ENCODE results near the gene GDPD4.

Gene GDPD4

DNA sequence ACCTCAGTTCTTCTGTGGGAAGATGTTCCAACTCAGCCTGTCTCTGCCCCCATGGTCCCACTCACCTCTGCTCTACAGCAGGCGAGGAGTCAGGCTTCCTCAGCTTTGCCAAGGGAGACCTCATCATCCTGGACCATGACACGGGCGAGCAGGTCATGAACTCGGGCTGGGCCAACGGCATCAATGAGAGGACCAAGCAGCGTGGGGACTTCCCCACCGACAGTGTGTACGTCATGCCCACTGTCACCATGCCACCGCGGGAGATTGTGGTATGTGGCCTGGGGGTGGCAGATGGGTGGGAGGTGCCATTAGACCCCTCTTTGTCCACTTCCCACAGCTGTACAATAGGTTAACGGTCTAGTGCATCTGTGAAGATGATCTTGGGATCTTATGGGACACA, 100.1 kb downstream of the GDPD4 start:
- no peaks in the 10 kb centered on the region for H3K36me3 ChIP-seq (ENCODE audit: control insufficient read depth in 1 of 2, insufficient read depth in 2 of 2, low read length in 2 of 2)
- H3K4me1 ChIP-seq (ENCODE audit: control insufficient read depth in 1 of 2, insufficient read depth in 2 of 2, low read length in 2 of 2), result no peaks in the 10 kb centered on the region
- no peak overlapping the region for H3K9ac ChIP-seq (ENCODE audit: low read depth in 1 of 2, low read length in 2 of 2)

DNA sequence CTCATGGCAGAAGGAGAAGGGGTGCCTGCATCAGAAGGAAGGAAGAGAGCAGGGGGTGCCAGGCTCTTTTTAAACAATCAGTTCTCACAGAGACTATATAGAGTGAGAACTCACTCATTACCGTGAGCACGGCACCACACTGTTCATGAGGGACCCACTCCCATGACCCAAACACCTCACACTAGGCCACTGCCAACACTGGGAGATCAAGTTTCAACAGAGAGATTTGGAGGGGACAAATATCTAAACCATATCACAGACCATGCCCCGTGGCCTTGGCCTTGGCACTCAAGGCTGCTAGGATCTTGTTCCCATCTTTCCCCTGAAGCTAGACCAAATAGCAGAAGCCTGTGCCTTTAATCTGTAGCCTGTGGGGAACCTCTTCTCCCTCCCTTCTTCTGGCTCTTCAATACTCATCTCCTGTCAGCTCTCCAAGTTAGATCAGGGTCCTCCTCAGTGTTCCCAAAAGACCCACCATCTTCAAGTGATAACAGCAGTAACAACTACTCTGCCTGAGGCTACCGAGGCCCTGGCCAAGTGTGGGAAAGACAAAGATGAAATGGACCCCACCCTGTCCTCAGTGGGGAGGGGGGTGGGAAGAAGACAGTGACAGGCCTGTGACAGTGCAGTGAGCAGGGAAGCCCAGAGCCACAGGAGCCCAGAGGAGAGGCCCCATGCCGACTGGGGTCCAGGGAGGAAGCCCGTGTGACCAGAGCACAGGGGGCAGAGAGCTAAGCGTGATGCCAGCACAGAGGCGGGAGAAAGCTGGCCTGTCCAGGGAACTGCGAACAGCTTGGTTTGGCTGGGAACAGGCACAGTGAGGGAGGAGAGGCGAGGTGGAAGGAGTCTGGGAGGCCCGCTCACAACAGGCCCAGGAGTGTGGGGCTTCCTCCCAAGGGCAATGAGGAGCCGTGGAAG, 100.9 kb downstream of the GDPD4 start:
- Histone ChIP-seq H3K36me3 (ENCODE audit: control insufficient read depth in 1 of 2, insufficient read depth in 2 of 2, low read length in 2 of 2) (no peaks in the 10 kb centered on the region), H3K4me3 (ENCODE audit: low read depth in 1 of 2, low read length in 2 of 2) (no peak overlapping the region)

More for the DNA sequence above, 100.1 kb downstream of the GDPD4 start:
- Histone ChIP-seq H3K27me3 (ENCODE audit: control insufficient read depth in 1 of 2, insufficient read depth in 2 of 2, low read length in 2 of 2) (no peaks in the 10 kb centered on the region), H3K4me3 (ENCODE audit: low read depth in 1 of 2, low read length in 2 of 2) (no peak overlapping the region), H3K27ac (ENCODE audit: low read depth, low read length) (no peak overlapping the region), H3K9me3 (ENCODE audit: control insufficient read depth in 1 of 2, low read length in 2 of 2) (no peaks in the 10 kb centered on the region)

DNA sequence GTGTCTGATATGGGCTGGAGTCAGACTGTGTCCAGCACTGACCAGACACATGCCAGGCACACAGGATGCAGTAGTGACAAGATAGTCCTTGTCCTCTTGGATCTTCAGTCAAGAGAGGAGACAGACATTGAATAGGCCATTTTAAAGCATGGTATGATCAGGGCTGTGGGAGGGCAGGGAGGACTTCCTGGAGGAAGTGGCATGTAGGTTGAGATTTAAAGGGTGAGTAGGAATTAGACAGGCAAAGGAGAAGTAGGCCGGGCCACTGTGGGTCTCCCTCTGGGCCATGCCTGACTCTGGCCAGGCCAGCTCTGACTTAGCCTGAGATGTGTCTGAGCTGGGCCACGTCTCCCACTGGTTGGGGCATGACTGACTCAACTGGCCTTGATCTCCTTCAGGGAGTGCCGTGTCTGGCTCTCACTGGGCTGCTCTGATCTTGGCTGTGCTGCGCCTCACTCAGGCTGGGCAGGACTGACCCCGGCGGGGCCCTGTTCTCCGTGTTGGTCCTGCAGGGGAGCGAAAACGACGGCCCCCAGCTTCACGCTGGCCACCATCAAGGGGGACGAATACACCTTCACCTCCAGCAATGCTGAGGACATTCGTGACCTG, 102.2 kb downstream of the GDPD4 start:
- Histone ChIP-seq H3K9ac (ENCODE audit: low read depth in 1 of 2, low read length in 2 of 2) (no peak overlapping the region), H3K27ac (ENCODE audit: low read depth, low read length) (no peak overlapping the region), H3K27me3 (ENCODE audit: control insufficient read depth in 1 of 2, insufficient read depth in 2 of 2, low read length in 2 of 2) (no peaks in the 10 kb centered on the region), H3K9me3 (ENCODE audit: control insufficient read depth in 1 of 2, low read length in 2 of 2) (no peaks in the 10 kb centered on the region), H3K4me1 (ENCODE audit: control insufficient read depth in 1 of 2, insufficient read depth in 2 of 2, low read length in 2 of 2) (no peaks in the 10 kb centered on the region), H3K36me3 (ENCODE audit: control insufficient read depth in 1 of 2, insufficient read depth in 2 of 2, low read length in 2 of 2) (no peaks in the 10 kb centered on the region), H3K4me3 (ENCODE audit: low read depth in 1 of 2, low read length in 2 of 2) (no peak overlapping the region)

More for the DNA sequence above, 100.9 kb downstream of the GDPD4 start:
- H3K27ac ChIP-seq (ENCODE audit: low read depth, low read length), result no peak overlapping the region
- no peaks in the 10 kb centered on the region for H3K27me3 ChIP-seq (ENCODE audit: control insufficient read depth in 1 of 2, insufficient read depth in 2 of 2, low read length in 2 of 2)
- no peak overlapping the region for H3K9ac ChIP-seq (ENCODE audit: low read depth in 1 of 2, low read length in 2 of 2)
- no peaks in the 10 kb centered on the region for H3K9me3 ChIP-seq (ENCODE audit: control insufficient read depth in 1 of 2, low read length in 2 of 2)
- no peaks in the 10 kb centered on the region for H3K4me1 ChIP-seq (ENCODE audit: control insufficient read depth in 1 of 2, insufficient read depth in 2 of 2, low read length in 2 of 2)

DNA sequence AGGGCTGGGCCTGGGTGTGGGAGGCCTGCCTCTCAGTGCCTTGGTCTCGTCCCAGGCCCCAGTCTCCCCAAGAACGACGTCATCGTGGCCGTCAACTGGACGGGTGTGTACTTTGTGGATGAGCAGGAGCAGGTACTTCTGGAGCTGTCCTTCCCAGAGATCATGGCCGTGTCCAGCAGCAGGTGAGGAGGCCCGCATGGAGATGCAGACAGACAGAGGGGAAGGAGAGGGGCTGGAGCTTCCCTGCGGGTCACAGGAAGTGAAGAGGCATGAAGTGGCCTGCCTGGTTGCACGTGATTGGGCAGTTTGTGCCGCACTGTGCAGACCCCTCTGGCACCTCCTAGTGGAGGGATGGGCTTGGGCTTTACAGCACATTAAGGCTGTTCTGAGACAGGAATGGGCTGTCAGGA, 103.0 kb downstream of the GDPD4 start:
- Histone ChIP-seq H3K27me3 (ENCODE audit: control insufficient read depth in 1 of 2, insufficient read depth in 2 of 2, low read length in 2 of 2) (no peaks in the 10 kb centered on the region), H3K4me3 (ENCODE audit: low read depth in 1 of 2, low read length in 2 of 2) (no peak overlapping the region), H3K9ac (ENCODE audit: low read depth in 1 of 2, low read length in 2 of 2) (no peak overlapping the region), H3K36me3 (ENCODE audit: control insufficient read depth in 1 of 2, insufficient read depth in 2 of 2, low read length in 2 of 2) (no peaks in the 10 kb centered on the region), H3K27ac (ENCODE audit: low read depth, low read length) (no peak overlapping the region), H3K9me3 (ENCODE audit: control insufficient read depth in 1 of 2, low read length in 2 of 2) (no peaks in the 10 kb centered on the region), H3K4me1 (ENCODE audit: control insufficient read depth in 1 of 2, insufficient read depth in 2 of 2, low read length in 2 of 2) (no peaks in the 10 kb centered on the region)

DNA sequence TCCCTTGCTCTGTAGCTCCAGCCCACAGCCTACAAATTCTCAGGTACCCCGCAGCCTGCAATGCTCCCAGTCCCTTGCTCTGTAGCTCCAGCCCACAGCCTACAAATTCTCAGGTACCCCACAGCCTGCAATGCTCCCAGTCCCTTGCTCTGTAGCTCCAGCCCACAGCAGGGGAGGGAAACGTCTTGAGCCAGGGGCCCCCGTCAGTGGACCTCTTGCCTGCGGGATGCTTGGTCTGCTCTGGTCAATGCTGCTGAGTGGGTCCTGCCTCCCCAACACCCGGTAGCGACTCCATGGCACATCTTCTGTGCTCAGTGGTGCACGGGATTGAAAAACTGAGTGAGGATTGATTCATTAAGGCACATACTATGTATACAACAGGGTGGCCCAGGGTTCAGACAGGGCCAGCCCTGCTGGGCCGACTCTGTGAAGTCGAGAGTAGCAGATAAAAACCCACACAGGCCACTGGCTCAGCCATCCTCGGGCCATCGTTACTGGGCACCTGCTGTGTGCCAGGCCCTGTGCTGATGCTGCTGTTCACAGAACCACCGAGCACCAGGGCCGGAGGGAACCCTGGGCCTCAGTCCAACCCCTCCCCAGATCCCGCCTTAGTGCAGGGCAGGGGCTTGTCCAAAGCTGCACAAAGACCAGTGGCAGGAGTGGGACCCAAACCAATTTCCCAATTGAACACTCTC, 103.7 kb downstream of the GDPD4 start:
- no peaks in the 10 kb centered on the region for H3K27me3 ChIP-seq (ENCODE audit: control insufficient read depth in 1 of 2, insufficient read depth in 2 of 2, low read length in 2 of 2)
- H3K4me1 ChIP-seq (ENCODE audit: control insufficient read depth in 1 of 2, insufficient read depth in 2 of 2, low read length in 2 of 2), result no peaks in the 10 kb centered on the region
- H3K9me3 ChIP-seq (ENCODE audit: control insufficient read depth in 1 of 2, low read length in 2 of 2), result no peaks in the 10 kb centered on the region
- no peaks in the 10 kb centered on the region for H3K36me3 ChIP-seq (ENCODE audit: control insufficient read depth in 1 of 2, insufficient read depth in 2 of 2, low read length in 2 of 2)
- no peak overlapping the region for H3K9ac ChIP-seq (ENCODE audit: low read depth in 1 of 2, low read length in 2 of 2)
- H3K4me3 ChIP-seq (ENCODE audit: low read depth in 1 of 2, low read length in 2 of 2), result no peak overlapping the region
- no peak overlapping the region for H3K27ac ChIP-seq (ENCODE audit: low read depth, low read length)

DNA sequence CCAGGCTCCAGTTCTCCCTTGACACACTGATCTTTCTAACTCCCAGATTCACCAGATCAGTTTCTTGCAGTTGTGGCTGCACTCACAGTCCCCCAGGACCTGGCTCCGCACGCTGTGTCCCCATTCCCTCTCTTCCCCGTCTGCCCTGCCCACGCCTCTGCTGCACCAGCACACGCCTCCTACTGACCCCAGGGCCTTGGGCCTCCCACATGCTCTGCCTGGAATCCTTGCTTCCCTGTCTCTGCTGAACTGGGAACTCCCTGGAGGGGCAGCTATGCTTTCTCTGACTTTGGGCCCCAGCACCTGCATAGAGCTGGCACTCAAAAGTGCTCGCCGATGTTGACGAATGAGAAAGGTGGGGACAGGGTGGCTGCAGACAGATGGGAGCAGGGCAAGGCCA, 104.5 kb downstream of the GDPD4 start:
- Histone ChIP-seq H3K27ac (ENCODE audit: low read depth, low read length) (no peak overlapping the region), H3K9me3 (ENCODE audit: control insufficient read depth in 1 of 2, low read length in 2 of 2) (no peaks in the 10 kb centered on the region), H3K4me1 (ENCODE audit: control insufficient read depth in 1 of 2, insufficient read depth in 2 of 2, low read length in 2 of 2) (peaks cover 0 to 3% of the 10 kb centered on the region in 2 donors), H3K27me3 (ENCODE audit: control insufficient read depth in 1 of 2, insufficient read depth in 2 of 2, low read length in 2 of 2) (no peaks in the 10 kb centered on the region), H3K9ac (ENCODE audit: low read depth in 1 of 2, low read length in 2 of 2) (no peak overlapping the region), H3K36me3 (ENCODE audit: control insufficient read depth in 1 of 2, insufficient read depth in 2 of 2, low read length in 2 of 2) (no peaks in the 10 kb centered on the region), H3K4me3 (ENCODE audit: low read depth in 1 of 2, low read length in 2 of 2) (no peak overlapping the region)

DNA sequence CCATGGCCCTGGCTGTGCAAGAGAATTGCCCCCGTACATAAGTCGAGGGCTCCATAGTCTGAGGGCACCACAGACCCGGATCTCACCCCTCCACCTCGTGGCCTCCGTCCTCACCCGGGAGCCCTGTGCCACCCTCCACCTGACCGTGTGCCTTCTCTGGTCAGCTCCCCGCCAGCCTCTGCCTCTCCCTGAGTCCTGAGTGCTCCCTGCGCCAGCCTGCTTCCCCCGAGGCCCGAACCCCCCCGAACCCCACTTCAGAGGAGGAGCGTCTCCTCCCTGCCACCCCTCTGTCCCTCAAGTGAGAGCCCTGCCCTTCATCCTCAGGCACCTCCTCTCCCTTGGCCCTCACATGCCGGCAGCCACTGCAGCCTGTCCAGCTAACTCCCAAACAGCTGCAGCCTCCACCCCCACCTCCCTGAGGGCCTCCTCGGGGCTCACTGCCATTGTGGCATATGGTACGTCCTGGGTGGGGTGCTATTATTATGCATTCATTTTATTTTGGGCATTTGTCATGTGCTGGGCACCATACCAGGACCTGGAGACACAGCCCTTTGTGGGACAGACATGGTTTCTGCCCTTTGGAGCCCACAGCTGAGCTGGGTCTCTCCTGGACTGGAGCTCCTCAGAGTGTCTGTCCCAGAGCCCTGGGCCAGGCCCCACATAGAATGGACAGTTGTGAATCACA, 106.3 kb downstream of the GDPD4 start:
- Histone ChIP-seq H3K9ac (ENCODE audit: low read depth in 1 of 2, low read length in 2 of 2) (no peak overlapping the region), H3K36me3 (ENCODE audit: control insufficient read depth in 1 of 2, insufficient read depth in 2 of 2, low read length in 2 of 2) (no peaks in the 10 kb centered on the region), H3K27ac (ENCODE audit: low read depth, low read length) (no peak overlapping the region), H3K4me1 (ENCODE audit: control insufficient read depth in 1 of 2, insufficient read depth in 2 of 2, low read length in 2 of 2) (peaks cover 0 to 6% of the 10 kb centered on the region in 2 donors), H3K4me3 (ENCODE audit: low read depth in 1 of 2, low read length in 2 of 2) (no peak overlapping the region), H3K27me3 (ENCODE audit: control insufficient read depth in 1 of 2, insufficient read depth in 2 of 2, low read length in 2 of 2) (no peaks in the 10 kb centered on the region), H3K9me3 (ENCODE audit: control insufficient read depth in 1 of 2, low read length in 2 of 2) (no peaks in the 10 kb centered on the region)

DNA sequence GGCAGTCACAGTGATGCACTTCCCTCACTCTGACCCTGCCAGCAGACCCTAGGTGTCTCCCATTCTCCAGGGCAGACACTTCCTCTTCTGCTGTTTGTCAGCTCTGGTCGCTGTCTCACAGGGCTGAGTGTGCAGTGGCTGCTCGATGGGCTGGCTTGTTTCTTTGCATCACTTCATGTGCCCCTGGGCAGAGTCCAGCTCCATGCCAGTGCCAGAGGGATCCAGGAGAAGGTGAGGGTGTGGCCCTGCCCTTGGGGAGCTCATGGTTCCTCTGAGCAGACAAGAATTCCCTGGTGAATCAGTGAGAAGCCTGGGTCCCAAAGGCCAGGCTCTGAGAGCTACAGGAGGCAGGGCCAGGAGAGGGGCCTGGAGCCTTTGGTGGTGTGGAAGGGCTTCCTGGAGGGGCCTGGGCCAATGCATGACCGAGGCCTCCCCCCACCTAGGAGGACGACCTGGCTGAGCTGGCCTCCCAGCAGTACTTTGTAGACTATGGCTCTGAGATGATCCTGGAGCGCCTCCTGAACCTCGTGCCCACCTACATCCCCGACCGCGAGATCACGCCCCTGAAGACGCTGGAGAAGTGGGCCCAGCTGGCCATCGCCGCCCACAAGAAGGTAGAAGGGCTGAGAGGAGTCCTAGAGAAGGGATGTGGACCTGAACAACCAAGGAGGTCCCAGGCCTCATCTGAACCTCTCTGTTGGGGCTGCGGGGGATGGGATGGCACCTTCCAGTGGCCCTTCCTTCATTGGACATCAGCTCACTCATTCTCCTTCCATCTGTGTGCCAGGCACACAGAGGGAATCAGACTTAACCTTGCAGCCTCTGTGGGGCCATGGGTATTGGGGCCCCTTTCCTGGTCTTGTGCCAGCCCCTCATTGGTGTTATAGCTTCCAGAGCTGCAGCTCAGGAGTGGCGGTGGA, 107.3 kb downstream of the GDPD4 start:
- no peaks in the 10 kb centered on the region for H3K9me3 ChIP-seq (ENCODE audit: control insufficient read depth in 1 of 2, low read length in 2 of 2)
- H3K9ac ChIP-seq (ENCODE audit: low read depth in 1 of 2, low read length in 2 of 2), result no peak overlapping the region
- peaks cover 0 to 6% of the 10 kb centered on the region in 2 donors for H3K4me1 ChIP-seq (ENCODE audit: control insufficient read depth in 1 of 2, insufficient read depth in 2 of 2, low read length in 2 of 2)
- no peaks in the 10 kb centered on the region for H3K27me3 ChIP-seq (ENCODE audit: control insufficient read depth in 1 of 2, insufficient read depth in 2 of 2, low read length in 2 of 2)
- H3K27ac ChIP-seq (ENCODE audit: low read depth, low read length), result no peak overlapping the region
- no peaks in the 10 kb centered on the region for H3K36me3 ChIP-seq (ENCODE audit: control insufficient read depth in 1 of 2, insufficient read depth in 2 of 2, low read length in 2 of 2)
- H3K4me3 ChIP-seq (ENCODE audit: low read depth in 1 of 2, low read length in 2 of 2), result no peak overlapping the region

DNA sequence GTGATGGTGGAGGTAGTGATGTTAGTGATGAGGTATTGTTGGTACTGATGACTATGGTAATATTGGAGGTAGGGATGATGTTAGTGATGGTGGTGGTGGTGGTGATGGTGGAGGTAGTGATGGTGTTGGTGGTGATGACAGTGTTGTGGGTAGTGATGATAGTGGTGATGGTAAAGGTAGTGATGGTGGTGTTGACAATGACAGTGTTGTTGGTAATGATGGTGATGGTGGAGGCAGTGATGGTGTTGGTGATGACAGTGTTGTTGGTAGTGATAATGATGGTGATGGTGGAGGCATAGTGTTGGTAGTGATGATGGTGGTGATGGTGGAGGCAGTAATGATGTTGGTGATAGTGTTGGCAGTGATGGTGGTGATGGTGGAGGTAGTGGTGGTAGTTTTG, 108.3 kb downstream of the GDPD4 start:
- Histone ChIP-seq H3K9ac (ENCODE audit: low read depth in 1 of 2, low read length in 2 of 2) (no peak overlapping the region), H3K4me1 (ENCODE audit: control insufficient read depth in 1 of 2, insufficient read depth in 2 of 2, low read length in 2 of 2) (peaks cover 0 to 13% of the 10 kb centered on the region in 2 donors), H3K27me3 (ENCODE audit: control insufficient read depth in 1 of 2, insufficient read depth in 2 of 2, low read length in 2 of 2) (no peaks in the 10 kb centered on the region), H3K36me3 (ENCODE audit: control insufficient read depth in 1 of 2, insufficient read depth in 2 of 2, low read length in 2 of 2) (no peaks in the 10 kb centered on the region), H3K4me3 (ENCODE audit: low read depth in 1 of 2, low read length in 2 of 2) (no peak overlapping the region), H3K9me3 (ENCODE audit: control insufficient read depth in 1 of 2, low read length in 2 of 2) (no peaks in the 10 kb centered on the region), H3K27ac (ENCODE audit: low read depth, low read length) (no peak overlapping the region)

All from duodenal mucosa (tissue), 2 donors.